ENCODE measurements around the gene MFSD12. TPM values are rescaled to one million over a fixed set of nuclear protein-coding genes. Genes with fewer than 3 reads are reported as not detected.

MFSD12 gene
- total and polyA plus RNA-seq, 4 experiments from 2014 or later: 45.5 to 136 (median 91.3) TPM

GRCh38 chr19:3575949-3576673, 18.7 kb upstream of the MFSD12 start:
- no peak overlapping the region for H3K27ac ChIP-seq (ENCODE audit: low read depth, low read length)
- no peaks in the 10 kb centered on the region for H3K36me3 ChIP-seq (ENCODE audit: insufficient read depth, low read length)
- no peak overlapping the region for H3K27ac Mint-ChIP-seq
- peaks cover 5 to 23% (median 17%) of the 10 kb centered on the region in 4 donors for H3K4me1 Mint-ChIP-seq
- no peak overlapping the region for H3K4me3 Mint-ChIP-seq
- H3K4me3 ChIP-seq (ENCODE audit: low read length in 2 of 2): no peak overlapping the region
- no peaks in the 10 kb centered on the region for H3K9me3 ChIP-seq (ENCODE audit: control insufficient read depth in 1 of 2, low read length in 2 of 2)
- H3K27me3 Mint-ChIP-seq: no peaks in the 10 kb centered on the region
- no peaks in the 10 kb centered on the region for H3K9me3 Mint-ChIP-seq
- DNase-seq: no peak
- POLR2A ChIA-PET (ENCODE audit: partially characterized antibody): no interaction called here
- peaks cover 8 to 11% of the 10 kb centered on the region in 2 donors for H3K36me3 Mint-ChIP-seq
- H3K27me3 ChIP-seq (ENCODE audit: insufficient read depth, low read length): no peaks in the 10 kb centered on the region
- H3K4me1 ChIP-seq (ENCODE audit: insufficient read depth, low read length): peaks cover 15% of the 10 kb centered on the region
- CTCF ChIA-PET (ENCODE audit: partially characterized antibody): interaction anchor here (1.1 to 2.2 kb wide), 2 partner anchors 9 to 20 kb away, joined by 5 to 10 read pairs; partner anchors contain the start of genes GIPC3 and MFSD12
- intact Hi-C loops (cut with micrococcal nuclease): loop anchor here (10.0 kb wide), 1 partner anchor 489 kb away; the partner anchor contains the start of gene ZBTB7A

GRCh38 chr19:3575260-3575741, 17.9 kb upstream of the MFSD12 start:
- H3K9me3 Mint-ChIP-seq: no peaks in the 10 kb centered on the region
- ChIA-PET POLR2A (ENCODE audit: partially characterized antibody) (interaction anchor here (2.4 to 5.8 kb wide), 2 partner anchors 18 to 28 kb away, joined by 6 to 54 read pairs; partner anchors contain the start of gene MFSD12), CTCF (ENCODE audit: partially characterized antibody) (interaction anchor here (0.9 to 2.2 kb wide), 4 partner anchors 10 to 26 kb away, joined by 3 to 10 read pairs (median 4); partner anchors contain the start of genes GIPC3 and MFSD12)
- Histone ChIP-seq H3K36me3 (ENCODE audit: insufficient read depth, low read length) (no peaks in the 10 kb centered on the region), H3K27me3 (ENCODE audit: insufficient read depth, low read length) (no peaks in the 10 kb centered on the region), H3K9me3 (ENCODE audit: control insufficient read depth in 1 of 2, low read length in 2 of 2) (no peaks in the 10 kb centered on the region), H3K4me3 (ENCODE audit: low read length in 2 of 2) (no peak overlapping the region), H3K4me1 (ENCODE audit: insufficient read depth, low read length) (peaks cover 15% of the 10 kb centered on the region), H3K27ac (ENCODE audit: low read depth, low read length) (no peak overlapping the region)
- H3K36me3 Mint-ChIP-seq: peaks cover 8 to 11% of the 10 kb centered on the region in 2 donors
- H3K4me1 Mint-ChIP-seq: peaks cover 5 to 23% (median 17%) of the 10 kb centered on the region in 4 donors
- H3K27me3 Mint-ChIP-seq: no peaks in the 10 kb centered on the region
- intact Hi-C loops (cut with micrococcal nuclease): loop anchor here (10.0 kb wide), 1 partner anchor 490 kb away; the partner anchor contains the start of gene ZBTB7A
- H3K27ac Mint-ChIP-seq: peak overlapping the region in 3 of 7 donors; percentile 41 to 76 (median 64)
- DNase-seq: peak in 2 of 5 donors; percentile 21 to 25
- H3K4me3 Mint-ChIP-seq: peak overlapping the region in 7 of 8 donors; percentile 15 to 69 (median 35)

- Mint-ChIP-seq H3K9me3 (no peaks in the 10 kb centered on the region), H3K4me1 (peaks cover 5 to 23% (median 17%) of the 10 kb centered on the region in 4 donors), H3K27me3 (no peaks in the 10 kb centered on the region), H3K4me3 (peak overlapping the region; percentile 72 to 83 (median 76)), H3K36me3 (peaks cover 8 to 11% of the 10 kb centered on the region in 2 donors), H3K27ac (peak overlapping the region in 6 of 7 donors; percentile 36 to 91 (median 71))
- Histone ChIP-seq H3K4me1 (ENCODE audit: insufficient read depth, low read length) (peaks cover 15% of the 10 kb centered on the region), H3K36me3 (ENCODE audit: insufficient read depth, low read length) (no peaks in the 10 kb centered on the region), H3K27ac (ENCODE audit: low read depth, low read length) (peak overlapping the region; percentile 64), H3K9me3 (ENCODE audit: control insufficient read depth in 1 of 2, low read length in 2 of 2) (no peaks in the 10 kb centered on the region), H3K27me3 (ENCODE audit: insufficient read depth, low read length) (no peaks in the 10 kb centered on the region), H3K4me3 (ENCODE audit: low read length in 2 of 2) (peak overlapping the region in 1 of 2 donors; percentile 68)
- intact Hi-C loops (cut with micrococcal nuclease): loop anchor here (5.0 to 10.0 kb wide), 3 partner anchors 67 to 491 kb away; partner anchors contain the start of genes FZR1 and ZBTB7A
- CTCF ChIA-PET (ENCODE audit: partially characterized antibody): interaction anchor here (1.4 to 2.2 kb wide), 2 partner anchors 11 to 18 kb away, joined by 3 to 10 read pairs; partner anchors contain the start of gene GIPC3
- peak; percentile 67 to 88 (median 78) for DNase-seq
- POLR2A ChIA-PET (ENCODE audit: partially characterized antibody): interaction anchor here (1.1 to 5.8 kb wide), 3 partner anchors 17 to 27 kb away, joined by 3 to 54 read pairs (median 6); partner anchors contain the start of gene MFSD12
Measured at GRCh38 chr19:3573858-3574637, 16.7 kb upstream of the MFSD12 start.

GRCh38 chr19:3573162-3573857, 15.9 kb upstream of the MFSD12 start:
- POLR2A ChIA-PET (ENCODE audit: partially characterized antibody): interaction anchor here (1.1 to 5.8 kb wide), 3 partner anchors 16 to 26 kb away, joined by 3 to 54 read pairs (median 6); partner anchors contain the start of gene MFSD12
- Histone ChIP-seq H3K4me1 (ENCODE audit: insufficient read depth, low read length) (peaks cover 15% of the 10 kb centered on the region), H3K4me3 (ENCODE audit: low read length in 2 of 2) (peak overlapping the region in 1 of 2 donors; percentile 68), H3K27ac (ENCODE audit: low read depth, low read length) (peak overlapping the region; percentile 64), H3K27me3 (ENCODE audit: insufficient read depth, low read length) (no peaks in the 10 kb centered on the region), H3K9me3 (ENCODE audit: control insufficient read depth in 1 of 2, low read length in 2 of 2) (no peaks in the 10 kb centered on the region), H3K36me3 (ENCODE audit: insufficient read depth, low read length) (no peaks in the 10 kb centered on the region)
- Mint-ChIP-seq H3K4me1 (peaks cover 5 to 23% (median 17%) of the 10 kb centered on the region in 4 donors), H3K4me3 (peak overlapping the region; percentile 72 to 83 (median 76)), H3K27ac (peak overlapping the region in 3 of 7 donors; percentile 53 to 84 (median 76)), H3K9me3 (no peaks in the 10 kb centered on the region), H3K27me3 (no peaks in the 10 kb centered on the region), H3K36me3 (peaks cover 8 to 11% of the 10 kb centered on the region in 2 donors)
- intact Hi-C loops (cut with micrococcal nuclease): loop anchor here (5.0 to 10.0 kb wide), 3 partner anchors 66 to 491 kb away; partner anchors contain the start of genes FZR1 and ZBTB7A
- CTCF ChIA-PET (ENCODE audit: partially characterized antibody): interaction anchor here (2.2 kb wide), 1 partner anchor 12 kb away, joined by 10 read pairs; the partner anchor contains the start of gene GIPC3
- DNase-seq: no peak

- CTCF ChIA-PET (ENCODE audit: partially characterized antibody): no interaction called here
- POLR2A ChIA-PET (ENCODE audit: partially characterized antibody): interaction anchor here (2.4 to 5.8 kb wide), 2 partner anchors 16 to 26 kb away, joined by 6 to 54 read pairs; partner anchors contain the start of gene MFSD12
- Mint-ChIP-seq H3K27ac (peak within 1 kb of the TSS; percentile 36 to 92 (median 77)), H3K36me3 (peaks cover 8 to 11% of the 10 kb centered on the region in 2 donors), H3K9me3 (no peaks in the 10 kb centered on the region), H3K27me3 (no peaks in the 10 kb centered on the region), H3K4me1 (peaks cover 5 to 23% (median 17%) of the 10 kb centered on the region in 4 donors), H3K4me3 (peak within 1 kb of the TSS; percentile 75 to 86 (median 80))
- peak within 1 kb of the TSS; percentile 57 to 68 for H3K4me3 ChIP-seq (ENCODE audit: low read length in 2 of 2)
- H3K9me3 ChIP-seq (ENCODE audit: control insufficient read depth in 1 of 2, low read length in 2 of 2): no peaks in the 10 kb centered on the region
- H3K27ac ChIP-seq (ENCODE audit: low read depth, low read length): peak within 1 kb of the TSS; percentile 64
- DNase-seq: no peak
- H3K4me1 ChIP-seq (ENCODE audit: insufficient read depth, low read length): peaks cover 15% of the 10 kb centered on the region
- intact Hi-C loops (cut with micrococcal nuclease): loop anchor here (1.0 to 10.0 kb wide), 5 partner anchors 16 to 492 kb away; partner anchors contain the start of genes FZR1, MFSD12 and ZBTB7A
- no peaks in the 10 kb centered on the region for H3K36me3 ChIP-seq (ENCODE audit: insufficient read depth, low read length)
- H3K27me3 ChIP-seq (ENCODE audit: insufficient read depth, low read length): no peaks in the 10 kb centered on the region
Measured at GRCh38 chr19:3572855-3573161, 15.4 kb upstream of the MFSD12 start, which contains the start of gene HMG20B. HMG20B (plus strand) TSS chr19:3572944; CDS start chr19:3573310, 366 bp downstream.
